DMS 273 (cell line): ENCODE results near the gene RWDD2A.
"Not testable (repeated sequence)": the region's sequence is repeated elsewhere in the genome, so short reads cannot be mapped to it uniquely, and the experiment has no call there.

ENCODE experiments used
- DNase-seq: peaks from one replicate; lab custom pipeline; 2025; ENCODE audit not compliant: unreplicated experiment; lab: John Stamatoyannopoulos, UW

RWDD2A gene

DNA sequence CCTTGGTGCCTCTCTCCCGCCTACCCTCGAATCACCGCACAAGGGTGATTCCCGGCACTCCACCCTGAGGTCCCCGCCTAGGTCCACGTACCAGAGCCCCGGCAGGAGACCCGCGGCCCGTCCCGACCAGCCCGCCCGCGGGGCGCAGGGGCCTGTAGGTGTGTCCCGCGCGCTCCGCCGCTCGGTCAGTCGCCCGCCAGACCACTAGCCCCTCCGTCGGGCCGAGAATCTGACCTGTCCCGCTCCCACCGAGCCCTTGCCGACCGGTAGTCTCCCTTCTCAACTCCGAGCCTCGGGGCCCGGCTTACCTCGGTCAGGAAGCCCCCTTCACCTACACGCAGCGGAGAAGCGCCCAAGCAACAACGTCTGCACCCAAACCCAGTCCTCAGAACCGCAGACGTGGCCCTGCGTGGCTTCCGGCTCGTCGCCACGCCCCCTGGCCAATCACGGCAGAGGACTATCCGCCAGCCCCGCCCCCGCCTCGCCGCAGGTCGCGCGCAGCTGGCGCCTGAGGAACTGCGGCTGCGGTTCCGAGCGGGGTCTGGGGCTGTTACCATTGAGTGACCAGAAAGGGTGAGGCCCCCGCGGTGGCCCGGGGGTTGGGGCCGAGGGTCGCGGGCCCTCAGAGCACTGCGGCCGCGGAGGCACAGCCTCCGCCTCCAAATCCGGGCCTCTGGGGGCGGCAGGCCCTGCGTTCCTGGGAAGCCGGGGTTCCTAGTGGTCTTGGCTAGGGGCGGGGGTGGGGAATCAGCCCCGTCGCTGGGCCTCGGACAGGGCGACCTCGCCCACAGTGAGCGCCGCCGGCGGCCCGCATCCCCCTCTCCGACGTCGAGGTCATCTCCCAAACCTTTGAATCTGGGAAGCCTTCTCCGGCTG is at the start of gene RWDD2A, which contains the start of gene PGM3:
Gene RWDD2A, plus strand, starts transcription at position 487 of the 876 bp plus-strand sequence. CDS start 1,095 bp downstream, outside the sequence.
Gene PGM3, minus strand, starts transcription at position 395 of the 876 bp plus-strand sequence. CDS start 2,253 bp downstream, outside the sequence.
- peak; percentile 95 for DNase-seq

DNA sequence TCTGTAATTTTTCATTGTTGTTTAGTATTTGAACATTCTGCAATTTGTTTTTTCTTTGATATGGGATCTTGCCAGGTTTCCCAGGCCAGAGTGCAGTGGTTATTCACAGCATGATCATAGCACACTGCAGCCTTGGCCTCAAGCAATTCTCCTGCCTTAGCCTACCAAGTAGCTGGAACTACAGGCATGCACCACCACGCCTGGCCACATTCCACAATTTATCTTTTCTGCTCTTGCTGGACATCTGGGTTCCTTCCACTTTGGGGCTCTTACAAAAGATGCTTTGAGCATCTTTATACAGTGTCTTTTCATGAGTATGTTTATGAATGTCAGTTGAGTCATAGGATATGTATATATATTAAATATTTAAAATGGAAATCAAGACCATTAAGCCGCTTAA is 42.0 kb upstream of the RWDD2A start:
- DNase-seq = no peak

DNA sequence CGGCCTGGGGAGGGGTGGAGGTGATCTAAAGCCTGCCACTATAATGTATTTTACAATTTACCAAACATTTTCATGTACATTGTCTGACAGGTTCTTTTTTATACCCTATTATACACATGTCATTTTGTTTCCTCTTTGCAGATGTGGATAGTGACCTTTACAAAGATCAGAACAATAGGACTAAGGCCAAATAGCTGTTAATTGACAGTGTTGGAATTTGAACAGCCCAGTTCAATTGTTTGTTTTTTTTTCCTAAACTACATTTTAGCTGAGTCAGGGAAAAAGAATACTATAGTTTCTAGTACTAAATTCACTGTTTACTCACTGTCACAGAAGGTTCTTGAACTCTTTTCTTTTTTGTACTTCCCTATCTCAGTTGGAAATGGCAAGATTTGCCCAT is 40.2 kb upstream of the RWDD2A start:
- no peak for DNase-seq

DNA sequence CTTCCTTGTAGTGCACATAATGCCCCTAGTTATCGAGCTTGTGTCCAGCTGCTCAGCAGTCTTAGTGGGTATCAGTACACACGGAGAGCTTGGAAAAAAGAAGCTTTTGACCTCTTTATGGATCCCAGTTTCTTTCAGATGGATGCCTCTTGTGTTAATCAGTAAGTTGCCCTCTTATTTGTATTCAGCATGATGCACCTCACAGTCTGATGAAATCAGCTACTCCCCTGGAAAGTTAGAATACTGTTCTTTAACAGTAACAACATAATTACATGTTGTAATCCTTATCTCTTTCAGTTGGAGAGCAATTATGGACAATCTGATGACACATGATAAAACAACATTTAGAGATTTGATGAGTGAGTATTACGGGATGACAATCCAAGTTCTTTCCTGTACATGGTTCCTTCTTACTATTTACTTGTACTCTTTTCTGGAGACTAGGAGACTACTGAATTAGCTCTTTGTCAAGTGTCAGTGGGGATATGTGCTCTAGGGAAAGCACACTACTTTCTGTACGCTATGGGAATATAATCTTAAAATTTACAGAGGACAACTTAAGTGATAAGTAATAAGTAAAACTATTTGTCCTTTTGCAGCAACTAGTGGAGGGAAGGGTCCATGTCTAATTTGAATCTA is 39.2 kb upstream of the RWDD2A start:
- peak; percentile 12 for DNase-seq

DNA sequence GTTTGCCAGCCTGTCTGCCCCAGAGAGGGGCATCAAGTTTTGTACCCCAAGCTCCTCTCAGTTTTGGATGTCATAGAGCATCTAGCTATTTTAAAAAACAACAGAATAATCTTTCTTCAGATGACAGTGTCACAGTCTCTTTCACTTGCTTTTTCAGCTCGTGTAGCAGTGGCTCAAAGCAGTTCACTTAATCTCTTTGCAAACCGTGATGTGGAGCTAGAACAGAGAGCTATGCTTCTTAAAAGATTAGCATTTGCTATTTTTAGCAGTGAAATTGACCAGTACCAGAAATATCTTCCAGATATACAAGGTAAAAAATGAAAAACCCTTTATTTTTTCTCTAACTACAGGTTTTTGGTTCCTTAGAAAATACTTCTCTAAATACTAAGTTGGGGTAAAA is 37.4 kb upstream of the RWDD2A start:
- DNase-seq = no peak

DNA sequence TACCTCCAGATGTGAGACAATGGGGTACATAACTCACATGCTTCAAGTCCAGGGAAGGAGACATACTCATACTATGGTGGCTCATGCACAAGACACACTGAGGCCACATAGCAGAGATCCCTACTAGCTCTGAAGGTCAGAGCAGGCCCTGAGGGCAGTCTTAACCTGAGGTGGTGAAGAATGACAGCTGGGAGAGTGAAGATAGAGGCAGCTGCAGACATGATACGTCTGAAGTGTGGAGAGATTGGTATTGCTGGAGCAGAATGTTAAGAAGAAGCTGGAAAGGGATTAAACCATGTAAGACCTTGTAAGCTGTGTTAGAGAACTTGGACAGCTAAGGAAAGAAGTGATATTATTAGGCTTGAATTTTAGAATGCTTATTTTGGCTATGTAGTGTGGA is 33.0 kb upstream of the RWDD2A start:
- DNase-seq = no peak

DNA sequence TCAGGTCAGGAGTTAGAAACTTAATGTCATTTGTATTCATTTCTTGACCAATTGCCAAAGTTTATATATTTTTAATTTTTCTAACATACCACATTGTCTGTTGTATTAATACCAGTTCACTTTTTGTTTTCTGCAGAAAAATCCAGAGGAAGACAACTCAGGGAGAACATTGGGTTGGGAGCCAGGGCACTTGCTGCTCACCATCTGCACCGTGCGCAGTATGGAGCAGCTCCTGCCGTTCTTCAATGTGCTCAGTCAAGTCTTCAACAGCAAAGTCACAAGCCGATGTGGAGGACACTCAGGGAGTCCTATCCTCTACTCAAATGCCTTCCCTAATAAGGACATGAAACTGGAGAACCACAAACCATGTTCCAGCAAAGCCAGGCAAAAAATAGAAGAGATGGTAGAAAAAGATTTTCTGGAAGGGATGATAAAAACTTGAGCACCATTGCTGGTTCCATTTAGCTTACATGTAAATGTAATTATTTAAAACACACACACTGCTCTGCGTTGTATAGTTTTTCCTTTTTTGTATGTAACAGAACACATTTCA is 25.4 kb upstream of the RWDD2A start:
- no peak for DNase-seq

DNA sequence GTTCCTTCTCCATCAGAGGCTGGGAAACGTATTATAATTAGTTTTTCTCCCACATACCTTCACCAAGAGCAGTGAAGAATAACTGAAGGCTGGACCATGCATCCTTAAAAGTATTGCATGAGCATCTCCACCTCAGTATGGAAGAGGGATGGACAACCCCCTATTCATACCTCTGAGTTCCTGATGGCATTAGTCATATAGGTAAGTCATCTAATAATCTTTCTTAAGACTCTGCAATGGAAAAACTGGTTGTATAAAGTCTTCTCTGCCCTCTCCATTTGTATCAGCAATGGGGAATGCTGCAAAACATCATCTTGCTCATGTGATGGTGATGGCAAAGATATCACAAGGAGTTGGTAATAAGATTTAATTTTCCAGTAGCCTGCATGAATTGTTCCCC is 24.6 kb upstream of the RWDD2A start:
- DNase-seq = no peak

DNA sequence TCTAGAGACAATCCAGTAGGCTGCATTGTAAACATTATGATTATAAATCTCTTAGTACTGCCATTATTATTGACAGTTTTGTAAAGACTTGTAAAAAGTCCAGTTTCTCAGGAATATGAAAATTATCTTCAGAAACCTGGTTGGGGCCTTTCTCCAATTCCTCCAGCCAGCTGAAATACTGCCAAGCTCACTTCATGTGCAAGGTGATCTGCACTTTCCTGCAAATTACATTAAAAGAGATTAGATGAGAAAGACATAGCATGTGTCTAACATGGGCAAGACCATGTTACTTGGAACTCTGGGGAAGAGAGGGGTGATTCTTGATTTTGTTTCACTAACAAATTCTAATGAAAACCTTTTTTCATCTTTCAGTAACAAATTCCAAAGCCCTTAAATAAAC is 24.1 kb upstream of the RWDD2A start:
- no peak for DNase-seq

DNA sequence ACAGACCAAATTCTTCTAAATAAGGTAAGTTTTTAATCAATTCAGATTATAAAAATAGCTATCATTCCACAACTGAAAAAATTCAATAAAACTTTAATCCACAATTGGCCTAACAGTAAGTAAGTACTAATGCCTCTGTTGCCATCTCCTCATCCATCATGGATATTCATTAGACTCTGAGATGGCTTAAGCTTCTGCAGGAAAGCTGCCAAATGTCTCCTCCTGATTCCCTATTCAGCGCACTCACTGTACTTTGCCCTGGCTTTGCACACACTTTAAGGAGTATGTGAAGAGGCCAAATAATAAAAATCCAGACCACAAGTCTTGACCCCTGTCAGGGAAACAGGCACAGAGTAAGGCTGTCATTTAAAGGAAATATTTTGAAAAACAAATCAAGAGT is 23.6 kb upstream of the RWDD2A start:
- DNase-seq = no peak

DNA sequence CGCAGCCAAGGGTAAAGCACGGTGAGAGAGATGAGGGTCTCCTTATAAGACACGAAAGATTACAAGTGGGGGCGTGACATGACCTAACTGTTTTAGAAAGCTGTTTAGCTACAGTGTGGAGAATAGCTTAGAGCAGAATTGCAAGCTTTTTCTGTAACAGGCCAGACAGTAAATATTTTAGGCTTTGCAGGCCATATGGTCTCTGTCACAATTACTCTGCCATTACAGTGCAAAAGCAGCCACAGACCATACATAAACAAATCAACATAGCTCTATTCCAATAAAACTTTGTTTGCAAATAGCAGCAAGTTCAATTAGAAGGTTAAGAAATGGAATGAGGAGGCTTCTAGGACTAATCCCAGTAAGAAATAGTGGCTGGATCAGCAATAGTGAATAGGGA is 16.9 kb upstream of the RWDD2A start:
- DNase-seq = no peak

DNA sequence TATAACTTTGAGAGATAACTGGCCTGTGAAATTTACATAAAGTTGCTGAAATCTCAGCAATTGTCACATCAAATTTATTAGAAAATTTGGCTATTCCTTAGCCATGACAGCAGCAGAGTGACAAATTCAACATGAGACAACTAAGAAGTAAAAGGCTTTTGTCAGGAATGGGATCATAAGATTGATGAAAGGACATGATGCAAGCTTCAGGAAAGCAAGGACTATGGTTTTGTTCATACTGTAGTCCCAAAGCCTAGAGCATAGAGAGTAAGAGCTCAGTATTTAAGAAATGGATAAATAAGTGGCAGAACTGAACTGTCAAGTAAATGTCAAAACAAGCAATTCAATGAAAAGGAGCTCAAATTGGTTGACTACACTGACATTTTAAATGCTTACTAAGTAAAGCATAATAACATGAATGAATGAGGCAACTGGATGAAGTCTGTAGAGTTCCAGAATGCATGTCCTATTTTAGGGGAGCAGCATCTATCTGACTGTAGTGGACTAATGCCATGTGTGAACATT is 12.7 kb upstream of the RWDD2A start:
- DNase-seq = no peak

DNA sequence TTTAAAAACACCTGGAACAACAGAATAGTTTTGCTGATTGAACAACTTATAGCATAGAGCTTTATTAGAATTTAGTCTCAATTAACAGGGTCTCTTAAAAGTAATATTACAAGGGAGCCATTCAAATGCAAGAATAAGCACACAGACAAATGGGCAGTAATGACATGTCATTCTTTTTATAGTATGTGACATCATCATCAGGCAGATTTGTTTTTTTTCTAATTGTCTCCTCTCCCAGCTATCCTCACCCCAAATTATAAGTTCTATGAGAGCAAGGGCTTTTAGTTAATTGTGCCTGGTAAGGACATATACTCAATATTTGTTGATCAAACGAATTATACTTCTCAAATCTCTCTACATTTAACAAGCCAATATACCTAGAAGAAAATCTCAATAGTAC is 11.0 kb upstream of the RWDD2A start:
- DNase-seq = no peak

DNA sequence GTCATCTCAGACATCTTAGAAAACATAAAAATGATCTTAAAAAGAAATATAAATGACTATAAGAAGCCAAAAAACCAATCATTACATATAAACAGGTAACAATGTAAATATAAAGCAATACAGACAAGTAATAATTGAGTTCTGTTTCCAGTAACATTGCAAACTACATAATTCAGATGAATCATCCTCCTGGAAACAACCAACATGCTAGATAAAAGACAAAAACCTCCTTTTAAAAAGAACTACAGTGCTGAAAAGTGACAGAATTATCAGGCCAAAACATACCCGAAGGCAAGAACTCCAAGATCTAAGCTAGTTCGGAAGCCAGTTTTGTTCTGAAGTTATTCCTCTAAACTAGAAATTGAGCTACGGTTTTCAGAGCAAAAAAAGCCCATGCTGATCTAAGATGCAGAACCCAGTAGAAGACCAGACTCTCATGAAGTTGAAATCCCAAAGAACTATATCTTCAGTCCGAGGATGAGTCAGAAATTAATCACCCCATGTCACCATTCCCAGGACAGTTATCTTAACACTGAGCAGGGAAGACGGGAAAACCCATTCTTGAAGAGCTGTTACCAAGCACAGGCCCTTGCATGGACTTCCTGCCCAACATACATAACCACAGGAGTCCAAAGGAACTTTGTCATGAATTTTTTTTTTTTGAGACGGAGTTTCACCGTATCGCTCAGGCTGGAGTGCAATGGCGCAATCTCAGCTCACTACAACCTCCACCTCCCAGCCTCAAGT is 9.9 kb upstream of the RWDD2A start:
- no peak for DNase-seq

DNA sequence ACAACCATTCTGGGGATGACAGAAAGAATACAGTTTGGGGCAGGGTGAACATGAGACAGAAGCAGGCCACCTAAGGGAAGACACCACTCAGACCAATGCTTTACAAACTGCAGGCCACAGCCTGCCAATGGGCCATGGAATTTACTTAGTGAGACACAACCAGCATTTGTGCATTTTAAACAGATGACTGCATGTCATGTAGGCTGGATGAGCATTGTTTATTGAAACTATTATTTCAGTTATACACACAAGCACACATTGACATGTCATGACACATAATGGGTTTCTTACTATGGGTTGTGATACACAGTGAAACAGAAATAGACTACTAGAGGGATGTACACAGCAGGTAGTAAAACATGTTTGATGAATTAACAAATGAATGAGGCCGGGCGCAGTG is 8.1 kb upstream of the RWDD2A start:
- DNase-seq = no peak

DNA sequence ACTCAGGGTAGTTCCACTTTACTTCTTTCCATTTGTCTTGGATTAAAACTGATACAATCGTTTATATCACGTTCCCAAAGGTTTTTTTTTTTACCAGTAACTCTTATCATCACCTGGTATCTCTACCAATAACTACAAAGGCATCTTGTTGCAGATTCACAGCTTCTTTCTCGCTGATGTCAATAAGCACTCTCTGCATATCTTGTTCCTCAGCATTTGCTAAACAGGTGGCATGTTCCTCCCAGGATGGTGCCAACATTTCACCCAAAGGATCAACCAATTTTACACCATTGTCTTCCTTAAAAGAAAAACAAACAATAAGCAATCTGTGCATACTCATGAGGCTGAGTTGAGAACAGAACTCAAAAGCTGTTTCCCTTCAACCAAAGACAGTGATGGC is 4.7 kb upstream of the RWDD2A start:
- DNase-seq = no peak

DNA sequence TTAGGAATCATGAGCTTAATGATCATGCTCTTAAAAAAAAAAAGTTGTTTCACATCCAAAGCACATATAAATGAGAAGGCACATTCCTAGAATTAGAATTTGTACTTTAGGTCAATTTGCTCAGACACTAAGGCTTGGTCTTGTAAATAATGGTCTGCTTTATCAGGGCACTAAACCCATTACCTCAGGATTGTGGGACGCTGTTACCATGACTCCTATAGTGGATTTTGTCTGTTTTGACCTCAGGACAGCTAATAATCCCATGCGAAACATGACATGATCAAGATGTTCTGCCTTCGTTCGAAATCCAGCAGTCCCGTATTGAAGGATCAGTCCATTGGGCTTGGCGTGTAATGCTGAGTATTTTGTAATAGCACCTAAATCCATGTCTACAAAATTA is 2.5 kb upstream of the RWDD2A start:
- DNase-seq = no peak

DNA sequence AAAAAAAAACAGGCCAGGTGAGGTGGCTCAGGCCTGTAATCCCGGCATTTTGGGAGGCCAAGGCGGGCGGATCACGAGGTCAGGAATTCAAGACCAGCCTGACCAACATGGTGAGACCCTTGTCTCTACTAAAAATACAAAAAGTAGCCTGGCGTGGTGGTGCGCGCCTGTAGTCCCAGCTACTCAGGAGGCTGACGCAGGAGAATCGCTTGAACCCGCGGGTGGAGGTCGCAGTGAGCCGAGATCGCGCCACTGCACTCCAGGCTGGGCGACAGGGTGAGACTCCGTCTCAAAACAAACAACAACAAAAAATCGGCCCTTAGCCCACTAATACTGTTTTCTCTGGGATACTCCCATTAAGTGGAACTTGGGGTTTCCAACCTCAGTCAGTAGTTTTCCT is 1.2 kb upstream of the RWDD2A start:
- DNase-seq = not testable (repeated sequence)

DNA sequence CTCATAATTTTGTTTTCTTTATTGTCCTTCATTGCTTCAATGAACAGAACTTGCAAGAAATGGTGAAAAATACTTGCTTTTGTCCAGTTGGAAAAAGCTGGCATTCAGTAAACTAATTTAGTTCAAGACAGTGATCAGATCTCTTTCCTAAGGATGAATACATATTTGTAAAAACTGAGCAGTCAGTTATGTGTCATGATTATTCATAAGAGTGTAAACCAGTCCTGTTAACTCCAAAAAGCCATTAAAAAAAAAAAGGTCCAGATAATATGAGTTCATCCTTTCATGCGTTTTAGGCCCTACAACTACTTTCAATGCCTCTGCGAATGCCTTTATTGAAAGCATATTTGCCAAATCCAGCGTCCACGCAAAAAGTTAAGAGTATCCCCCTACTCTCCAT is 701 bp upstream of the RWDD2A start:
- DNase-seq = no peak

DNA sequence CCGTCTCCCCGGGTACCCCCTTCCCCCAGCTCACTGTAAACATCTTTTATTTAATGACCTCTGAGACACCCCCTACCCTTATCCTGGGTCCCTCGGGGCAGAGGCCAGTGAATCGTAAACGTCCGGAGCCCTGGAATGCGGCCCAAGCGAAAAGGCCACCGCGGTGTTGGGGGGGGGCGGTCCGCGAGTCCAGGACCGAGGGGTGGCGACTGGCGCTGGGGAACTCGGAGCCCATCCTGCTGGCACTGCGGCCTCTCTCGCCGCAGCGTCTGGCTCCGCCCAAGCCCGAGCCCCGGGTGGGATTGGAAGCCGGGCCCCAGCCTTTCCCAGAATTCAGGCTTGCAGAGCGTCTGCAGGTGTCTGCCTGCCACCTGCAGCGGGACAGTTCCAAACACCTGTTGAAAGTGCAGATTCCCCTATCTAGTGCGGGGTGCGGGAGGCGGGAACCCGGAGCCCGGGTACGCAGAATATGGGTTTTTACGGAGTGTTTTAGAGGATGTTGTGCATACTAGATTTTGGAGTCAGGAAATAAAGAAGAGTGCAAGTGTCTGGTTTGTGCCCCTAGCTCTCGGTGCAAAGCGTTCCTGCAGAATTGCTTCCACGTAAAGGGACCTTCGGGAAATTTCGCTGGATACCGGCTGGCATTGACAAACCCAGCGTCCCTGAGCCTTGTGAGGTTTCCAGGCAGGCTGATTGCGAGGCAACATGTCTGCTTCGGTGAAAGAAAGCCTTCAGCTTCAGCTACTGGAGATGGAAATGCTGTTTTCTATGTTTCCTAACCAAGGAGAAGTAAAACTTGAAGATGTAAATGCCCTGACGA is 800 bp downstream of the RWDD2A start:
- DNase-seq = peak; percentile 61
